Hepatocyte (in vitro differentiated cells): ENCODE data around the gene TRIM17.

Source experiments
- EZH2 ChIP-seq: fragments of 200-600 bp; sonication (generic); IDR thresholded peaks from 2 replicates; pipeline ENCODE4 v1.6.1; 2016; ENCODE audit warnings: antibody characterized with exemption, mild to moderate bottlenecking, borderline replicate concordance
- TF ChIP-seq, protein P1 (sequence below): fragments of 200-600 bp; sonication (generic); IDR thresholded peaks from 2 replicates; pipeline ENCODE4 v1.5.1; 2016; ENCODE audit warnings: antibody characterized with exemption, mild to moderate bottlenecking; ENCODE audit not compliant: poor library complexity

DNA sequence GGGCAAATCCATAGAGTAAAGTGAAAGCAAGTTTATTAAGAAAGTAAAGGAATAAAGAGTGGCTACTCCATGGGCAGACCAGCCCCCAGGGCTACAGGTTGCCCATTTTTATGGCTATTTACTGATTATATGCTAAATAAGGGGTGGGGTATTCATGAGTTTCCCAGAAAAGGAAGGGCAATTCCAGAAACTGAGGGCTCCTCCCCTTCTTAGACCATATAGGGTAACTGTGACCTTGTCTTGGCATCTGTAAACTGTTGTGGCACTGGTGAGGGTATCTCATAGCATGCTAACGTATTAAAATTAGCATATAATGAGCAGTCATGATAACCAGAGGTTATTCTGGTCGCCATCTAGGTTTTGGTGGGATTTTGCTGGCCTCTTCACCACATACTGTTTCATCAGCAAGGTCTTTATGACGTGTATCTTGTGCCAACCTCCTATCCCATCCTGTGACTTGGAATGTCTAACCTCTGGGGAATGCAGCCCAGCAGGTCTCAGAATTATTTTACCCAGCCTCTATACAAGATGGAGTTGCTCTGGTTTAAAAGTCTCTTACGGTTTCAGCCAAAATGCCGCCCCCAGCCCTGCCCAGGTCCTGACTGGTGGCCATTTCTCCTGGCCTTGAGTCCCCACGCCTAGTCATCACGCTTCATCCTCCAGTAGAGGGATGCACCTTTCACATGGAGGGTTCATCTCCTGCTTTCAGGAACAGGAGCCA, 982 bp upstream of the TRIM17 start:
- TF ChIP-seq, protein P1, sequence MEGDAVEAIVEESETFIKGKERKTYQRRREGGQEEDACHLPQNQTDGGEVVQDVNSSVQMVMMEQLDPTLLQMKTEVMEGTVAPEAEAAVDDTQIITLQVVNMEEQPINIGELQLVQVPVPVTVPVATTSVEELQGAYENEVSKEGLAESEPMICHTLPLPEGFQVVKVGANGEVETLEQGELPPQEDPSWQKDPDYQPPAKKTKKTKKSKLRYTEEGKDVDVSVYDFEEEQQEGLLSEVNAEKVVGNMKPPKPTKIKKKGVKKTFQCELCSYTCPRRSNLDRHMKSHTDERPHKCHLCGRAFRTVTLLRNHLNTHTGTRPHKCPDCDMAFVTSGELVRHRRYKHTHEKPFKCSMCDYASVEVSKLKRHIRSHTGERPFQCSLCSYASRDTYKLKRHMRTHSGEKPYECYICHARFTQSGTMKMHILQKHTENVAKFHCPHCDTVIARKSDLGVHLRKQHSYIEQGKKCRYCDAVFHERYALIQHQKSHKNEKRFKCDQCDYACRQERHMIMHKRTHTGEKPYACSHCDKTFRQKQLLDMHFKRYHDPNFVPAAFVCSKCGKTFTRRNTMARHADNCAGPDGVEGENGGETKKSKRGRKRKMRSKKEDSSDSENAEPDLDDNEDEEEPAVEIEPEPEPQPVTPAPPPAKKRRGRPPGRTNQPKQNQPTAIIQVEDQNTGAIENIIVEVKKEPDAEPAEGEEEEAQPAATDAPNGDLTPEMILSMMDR, result no peak
- no peak for TF ChIP-seq EZH2
